HepG2 (cell line): Measurements from ENCODE around the gene UBE3A. TPM values are rescaled to one million over a fixed set of nuclear protein-coding genes. Genes with fewer than 3 reads are reported as not detected.

Experiments used
- ARHGAP35 ChIP-seq: sonication (generic); formaldehyde crosslinking; IDR thresholded peaks from 2 replicates; pipeline ENCODE4 v1.9.0; 2022; ENCODE audit warnings: mild to moderate bottlenecking, inconsistent platforms, moderate library complexity, missing genetic modification reagents, borderline replicate concordance
- CCDC6 ChIP-seq: sonication (generic); formaldehyde crosslinking; IDR thresholded peaks from 2 replicates; pipeline ENCODE4 v1.8.1; 2022; ENCODE audit warnings: mild to moderate bottlenecking, missing genetic modification reagents, moderate library complexity
- FOXM1 ChIP-seq: sonication (generic); formaldehyde crosslinking; IDR thresholded peaks from 2 replicates; pipeline ENCODE4 v1.5.0; 2020; ENCODE audit warnings: missing genetic modification reagents
- FUBP1 ChIP-seq: sonication (generic); formaldehyde crosslinking; IDR thresholded peaks from 2 replicates; pipeline ENCODE4 v1.5.1; 2020; ENCODE audit warnings: missing genetic modification reagents, mild to moderate bottlenecking, borderline replicate concordance
- HNRNPUL1 ChIP-seq: fragments of 200-400 bp; formaldehyde crosslinking; IDR thresholded peaks from 2 replicates; pipeline ENCODE4 v1.6.1; 2017; ENCODE audit warnings: low read depth, mild to moderate bottlenecking, low read length, moderate library complexity
- IRF1 ChIP-seq: sonication (generic); formaldehyde crosslinking; IDR thresholded peaks from 2 replicates; pipeline ENCODE4 v1.4.0; 2020; ENCODE audit warnings: low read depth, mild to moderate bottlenecking, missing genetic modification reagents
- KDM2A ChIP-seq: sonication (generic); formaldehyde crosslinking; IDR thresholded peaks from 2 replicates; pipeline ENCODE4 v1.4.0; 2020; ENCODE audit warnings: low read depth, missing genetic modification reagents, borderline replicate concordance
- POLR2AphosphoS5 ChIP-seq: IDR thresholded peaks from 2 replicates; pipeline ENCODE4 v1.6.1; 2012; ENCODE audit warnings: low read depth, low read length
- SRY ChIP-seq: sonication (generic); formaldehyde crosslinking; IDR thresholded peaks from 2 replicates; pipeline ENCODE4 v1.8.0; 2022; ENCODE audit warnings: mild to moderate bottlenecking, missing genetic modification reagents
- TEAD2 ChIP-seq: sonication (generic); formaldehyde crosslinking; IDR thresholded peaks from 2 replicates; pipeline ENCODE4 v1.9.0; 2021; ENCODE audit warnings: missing genetic modification reagents
- TGIF2 ChIP-seq: IDR thresholded peaks from 2 replicates; pipeline ENCODE4 v1.6.1; 2016; ENCODE audit warnings: control low read depth, missing compliant biosample characterization
- TRIM24 ChIP-seq: sonication (generic); formaldehyde crosslinking; IDR thresholded peaks from 2 replicates; pipeline ENCODE4 v1.8.0; 2022; ENCODE audit warnings: mild to moderate bottlenecking, missing genetic modification reagents
- ZBTB3 ChIP-seq: sonication (generic); formaldehyde crosslinking; IDR thresholded peaks from 2 replicates; pipeline ENCODE4 v1.4.0; 2020; ENCODE audit warnings: low read depth, mild to moderate bottlenecking, moderate library complexity, missing genetic modification reagents, borderline replicate concordance
- ZNF225 ChIP-seq: sonication (generic); formaldehyde crosslinking; IDR thresholded peaks from 2 replicates; pipeline ENCODE4 v1.4.0; 2020; ENCODE audit warnings: mild to moderate bottlenecking, missing genetic modification reagents
- ZNF337 ChIP-seq: sonication (generic); formaldehyde crosslinking; IDR thresholded peaks from 2 replicates; pipeline ENCODE4 v1.5.1; 2020; ENCODE audit warnings: missing genetic modification reagents, low read depth, mild to moderate bottlenecking, borderline replicate concordance
- ZNF747 ChIP-seq: sonication (generic); formaldehyde crosslinking; IDR thresholded peaks from 2 replicates; pipeline ENCODE4 v1.8.1; 2023; ENCODE audit warnings: missing genetic modification reagents, mild to moderate bottlenecking, borderline replicate concordance
- ZNF878 ChIP-seq: sonication (generic); formaldehyde crosslinking; IDR thresholded peaks from 2 replicates; pipeline ENCODE4 v1.8.1; 2023; ENCODE audit warnings: mild to moderate bottlenecking, missing genetic modification reagents, moderate library complexity
- ZSCAN30 ChIP-seq: sonication (generic); formaldehyde crosslinking; IDR thresholded peaks from 2 replicates; pipeline ENCODE4 v1.5.0; 2020; ENCODE audit warnings: mild to moderate bottlenecking, missing genetic modification reagents
- polyA plus RNA-seq, 8 experiments: library from polyadenylated mRNA; depleted of rRNA in 3 of 8; stranded (reverse) in 7 of 8; unstranded in 1 of 8; fragments of >200 nt; fragmentation: Illumina TruSeq in 4 of 8; extraction: Trizol in 4 of 8; gene quantifications; 2 replicates each; pipeline versions ENCODE4 v1.2.1 to v1.2.3, GENCODE V29; 2011 to 2016; ENCODE audit warnings: low read depth in 4 of 8, missing spikeins in 1 of 8, mixed read lengths in 1 of 8; ENCODE audit not compliant: insufficient read depth in 1 of 8
- total RNA-seq, 5 experiments: library from RNA; depleted of rRNA; stranded (reverse); fragments of >200 nt; fragmentation: Illumina TruSeq; extraction: Trizol; gene quantifications; 2 replicates each; pipeline ENCODE4 v1.2.3, GENCODE V29; 2016; ENCODE audit warnings: low read depth in 1 of 5
- TF ChIP-seq, protein P1 (sequence below): sonication (generic); formaldehyde crosslinking; IDR thresholded peaks from 2 replicates; pipeline ENCODE4 v1.4.0; 2020; ENCODE audit warnings: mild to moderate bottlenecking, missing genetic modification reagents

The UBE3A gene
- total and polyA plus RNA-seq, 2 of the 13 experiments (the other 11 are each of a cell fraction or from before 2014, with no cell fraction given): 17.3 to 80.5 TPM

DNA sequence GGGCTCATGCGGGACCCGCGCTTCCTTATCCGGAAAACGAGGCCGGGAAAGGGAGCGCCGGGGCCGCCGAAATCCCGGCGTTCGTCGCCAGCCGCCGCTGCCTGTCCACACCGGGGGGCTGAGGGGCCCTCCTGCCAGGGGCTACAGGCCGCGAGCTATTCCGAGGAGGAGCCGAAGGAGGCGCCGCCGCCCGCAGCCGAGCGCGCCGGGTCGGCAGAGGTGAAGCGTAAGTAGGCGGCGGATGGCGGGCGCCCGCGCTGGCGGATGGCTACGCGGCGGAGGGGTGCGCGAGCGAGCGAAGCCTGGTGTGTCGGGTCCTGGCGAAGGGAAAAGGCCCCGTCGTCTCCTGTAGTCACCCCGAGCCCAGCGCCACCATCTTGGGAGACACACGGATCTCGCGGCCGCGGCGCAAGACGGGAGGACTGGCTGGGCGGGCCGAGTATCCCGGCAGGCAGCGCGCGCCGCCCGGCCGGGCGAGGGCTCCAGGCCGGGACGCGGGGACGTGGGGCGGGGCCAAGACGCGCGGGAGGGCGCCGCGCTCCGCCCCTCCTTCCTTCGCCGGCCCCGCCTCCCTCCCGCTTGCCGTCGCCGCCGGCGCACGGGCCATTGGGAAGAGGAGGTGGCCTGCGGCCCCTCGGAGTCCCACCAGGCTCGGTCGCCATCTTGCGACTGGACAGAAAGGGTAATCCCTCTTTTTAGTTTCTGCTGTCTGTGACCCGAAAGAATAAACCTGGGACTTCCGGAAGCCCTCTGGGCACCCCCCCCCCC, at the start of gene UBE3A (continued):
- TF ChIP-seq IRF1 (CRISPR knock-in tag) (no peak), HNRNPUL1 (no peak), ZNF747 (no peak), ARHGAP35 (CRISPR knock-in tag) (no peak), ZSCAN30 (no peak), ZNF225 (CRISPR knock-in tag) (0 out of 2 replicates have a peak, but pooled peaks have one; percentile 11), TGIF2 (CRISPR knock-in tag) (no peak), TEAD2 (CRISPR knock-in tag) (no peak; the same call in 1 of the 2 replicates), KDM2A (CRISPR knock-in tag) (peak; percentile 54), ZNF337 (CRISPR knock-in tag) (no peak), FOXM1 (CRISPR knock-in tag) (no peak), SRY (CRISPR knock-in tag) (peak; percentile 54; the same call in 1 of the 2 replicates), POLR2AphosphoS5 (peak; percentile 83), TRIM24 (CRISPR knock-in tag) (no peak), ZNF878 (no peak), FUBP1 (CRISPR knock-in tag) (no peak), CCDC6 (CRISPR knock-in tag) (no peak), ZBTB3 (CRISPR knock-in tag) (no peak)
- TF ChIP-seq, protein P1, sequence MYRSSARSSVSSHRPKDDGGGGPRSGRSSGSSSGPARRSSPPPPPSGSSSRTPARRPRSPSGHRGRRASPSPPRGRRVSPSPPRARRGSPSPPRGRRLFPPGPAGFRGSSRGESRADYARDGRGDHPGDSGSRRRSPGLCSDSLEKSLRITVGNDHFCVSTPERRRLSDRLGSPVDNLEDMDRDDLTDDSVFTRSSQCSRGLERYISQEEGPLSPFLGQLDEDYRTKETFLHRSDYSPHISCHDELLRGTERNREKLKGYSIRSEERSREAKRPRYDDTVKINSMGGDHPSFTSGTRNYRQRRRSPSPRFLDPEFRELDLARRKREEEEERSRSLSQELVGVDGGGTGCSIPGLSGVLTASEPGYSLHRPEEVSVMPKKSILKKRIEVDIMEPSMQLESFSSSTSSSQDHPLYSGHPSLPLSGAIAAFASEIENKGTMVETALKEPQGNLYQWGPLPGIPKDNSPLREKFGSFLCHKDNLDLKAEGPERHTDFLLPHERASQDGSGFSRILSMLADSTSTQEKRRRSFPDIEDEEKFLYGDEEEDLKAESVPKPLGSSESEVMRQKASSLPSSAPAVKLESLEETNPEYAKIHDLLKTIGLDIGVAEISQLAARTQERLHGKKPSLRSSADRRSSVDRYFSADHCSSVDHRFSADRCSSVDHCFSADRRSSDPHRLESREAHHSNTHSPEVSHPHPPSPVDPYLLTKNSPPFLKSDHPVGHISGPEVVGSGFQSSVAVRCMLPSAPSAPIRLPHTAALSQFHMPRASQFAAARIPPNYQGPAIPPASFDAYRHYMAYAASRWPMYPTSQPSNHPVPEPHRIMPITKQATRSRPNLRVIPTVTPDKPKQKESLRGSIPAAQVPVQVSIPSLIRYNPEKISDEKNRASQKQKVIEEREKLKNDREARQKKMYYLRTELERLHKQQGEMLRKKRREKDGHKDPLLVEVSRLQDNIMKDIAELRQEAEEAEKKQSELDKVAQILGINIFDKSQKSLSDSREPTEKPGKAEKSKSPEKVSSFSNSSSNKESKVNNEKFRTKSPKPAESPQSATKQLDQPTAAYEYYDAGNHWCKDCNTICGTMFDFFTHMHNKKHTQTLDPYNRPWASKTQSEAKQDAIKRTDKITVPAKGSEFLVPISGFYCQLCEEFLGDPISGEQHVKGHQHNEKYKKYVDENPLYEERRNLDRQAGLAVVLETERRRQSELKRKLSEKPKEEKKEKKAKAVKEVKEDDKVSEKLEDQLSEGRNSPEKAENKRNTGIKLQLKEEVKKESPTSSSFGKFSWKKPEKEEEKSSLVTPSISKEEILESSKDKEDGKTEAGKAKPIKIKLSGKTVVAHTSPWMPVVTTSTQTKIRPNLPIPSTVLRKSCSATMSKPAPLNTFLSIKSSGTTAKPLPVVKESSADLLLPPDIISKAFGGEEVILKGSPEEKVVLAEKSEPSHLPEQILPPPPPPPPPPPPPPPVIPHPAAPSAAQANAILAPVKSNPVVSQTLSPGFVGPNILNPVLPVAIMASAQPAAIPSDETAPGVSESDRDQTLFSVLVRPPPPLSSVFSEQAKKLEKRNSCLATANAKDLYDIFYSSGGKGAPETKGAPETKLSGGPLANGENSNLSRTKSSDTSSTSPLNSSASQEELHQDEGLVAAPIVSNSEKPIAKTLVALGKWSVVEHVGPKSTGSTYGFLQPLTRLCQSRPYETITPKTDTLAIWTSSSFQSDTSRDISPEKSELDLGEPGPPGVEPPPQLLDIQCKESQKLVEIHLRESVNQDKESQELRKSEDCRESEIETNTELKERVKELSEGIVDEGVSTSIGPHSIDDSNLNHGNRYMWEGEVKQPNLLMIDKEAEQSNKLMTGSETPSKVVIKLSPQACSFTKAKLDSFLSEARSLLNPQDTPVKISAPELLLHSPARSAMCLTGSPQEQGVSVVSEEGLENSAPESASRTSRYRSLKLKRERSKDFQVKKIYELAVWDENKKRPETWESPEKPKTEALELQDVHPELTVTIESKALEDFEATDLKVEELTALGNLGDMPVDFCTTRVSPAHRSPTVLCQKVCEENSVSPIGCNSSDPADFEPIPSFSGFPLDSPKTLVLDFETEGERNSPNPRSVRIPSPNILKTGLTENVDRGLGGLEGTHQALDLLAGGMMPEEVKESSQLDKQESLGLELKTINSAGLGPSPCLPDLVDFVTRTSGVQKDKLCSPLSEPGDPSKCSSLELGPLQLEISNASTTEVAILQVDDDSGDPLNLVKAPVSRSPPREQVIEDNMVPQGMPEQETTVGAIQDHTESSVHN (CRISPR knock-in tag): no peak
